Activated CD8-positive, alpha-beta memory T cell treated with anti-CD3 and anti-CD28 coated beads, Interleukin-2, amount 50 U/mL, for 48 hours (primary cell): Measurements from ENCODE around the gene LARP4B.

Experiments
- DNase-seq: peaks from one replicate; pipeline ENCODE4 v3.0.0-alpha.2; 2020

Gene LARP4B

GRCh38 chr10:923844-924523 is 7.5 kb downstream of the LARP4B start:
- DNase-seq = no peak

DNA sequence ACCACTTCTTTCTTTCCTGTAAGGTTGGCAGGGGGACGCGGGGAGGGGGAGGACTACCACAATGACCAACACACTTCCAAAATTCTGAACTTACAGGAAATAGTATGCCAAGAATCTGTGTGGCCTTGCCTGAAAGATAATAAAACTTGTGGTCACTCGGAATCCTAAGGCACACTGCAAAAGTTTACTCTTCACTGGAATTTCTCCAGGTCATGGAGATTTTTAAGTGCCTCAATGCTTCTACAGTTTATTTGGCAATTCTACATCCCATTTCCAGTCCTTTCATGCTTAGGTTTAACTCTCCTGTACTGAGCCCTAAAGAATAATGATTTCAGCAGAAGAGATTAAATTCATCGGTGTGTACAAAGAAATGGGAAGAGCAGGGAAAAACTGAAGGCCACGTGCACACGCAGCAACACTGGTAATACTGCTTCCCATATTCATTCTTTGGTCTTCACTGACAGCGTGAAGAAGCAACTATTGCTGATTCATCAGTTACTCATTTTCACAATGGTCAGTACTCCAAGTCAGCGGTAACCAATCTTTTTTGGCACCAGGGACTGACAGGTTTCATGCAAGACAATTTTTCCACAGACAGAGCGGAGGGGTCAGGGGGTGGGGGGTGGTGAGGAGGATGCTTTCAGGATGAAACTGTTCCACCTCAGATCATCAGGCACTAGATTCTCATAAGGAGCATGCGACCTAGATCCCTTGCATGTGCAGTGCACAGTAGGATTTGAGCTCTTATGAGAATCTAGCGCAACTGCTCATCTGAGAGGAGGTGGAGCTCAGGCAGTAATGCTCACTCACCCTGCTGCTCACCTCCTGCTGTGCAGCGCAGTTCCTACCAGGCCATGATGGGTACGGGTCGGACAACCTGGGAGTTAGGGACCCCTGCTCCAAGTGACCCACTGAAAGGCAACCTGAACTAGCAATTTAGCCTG is 9.8 kb downstream of the LARP4B start:
- DNase-seq = no peak

- no peak for DNase-seq
Observed at GRCh38 chr10:920450-920849, 11.1 kb downstream of the LARP4B start.

DNA sequence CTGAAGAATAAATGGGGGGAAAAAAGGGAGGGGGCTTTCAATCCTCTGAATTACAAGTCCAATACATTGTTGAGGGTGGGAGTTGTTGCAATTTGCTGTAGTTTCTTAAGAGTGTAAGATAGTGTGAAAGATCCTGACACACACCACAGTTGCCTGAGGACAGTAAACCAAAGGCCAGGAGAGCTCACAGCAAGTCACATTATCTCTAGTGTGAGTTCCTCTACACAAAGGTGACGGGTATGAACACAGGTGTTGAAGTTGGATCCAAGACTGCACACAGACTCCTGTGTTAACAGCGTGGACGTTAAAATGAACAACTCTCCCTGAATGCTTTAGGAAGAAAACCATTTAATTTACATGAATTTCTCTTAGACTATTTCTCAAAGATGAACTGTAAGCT is 12.0 kb downstream of the LARP4B start:
- DNase-seq = no peak

DNA sequence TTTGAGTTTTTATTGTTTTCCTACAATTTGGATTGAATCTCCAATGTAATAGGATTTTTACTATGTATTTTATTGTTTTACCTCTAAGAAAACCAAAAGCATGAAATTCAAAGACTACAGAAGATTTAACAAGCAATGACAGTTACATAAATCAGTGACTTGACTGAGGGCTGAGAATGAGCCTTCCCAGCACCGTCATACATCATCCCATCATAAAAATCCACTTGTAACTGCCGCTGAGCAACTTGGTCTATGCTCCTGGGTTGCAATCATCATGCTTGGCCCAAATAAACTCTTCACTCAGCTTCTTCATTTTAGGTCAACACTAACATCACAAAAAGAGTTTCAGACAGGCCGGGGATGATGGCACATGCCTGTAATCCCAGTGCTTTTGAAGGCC is 13.5 kb downstream of the LARP4B start:
- no peak for DNase-seq

- no peak for DNase-seq
Observed at GRCh38 chr10:917416-917720, 14.1 kb downstream of the LARP4B start.

GRCh38 chr10:916716-917415 is 14.6 kb downstream of the LARP4B start:
- DNase-seq = no peak

GRCh38 chr10:909831-910230 is 21.7 kb downstream of the LARP4B start:
- DNase-seq = no peak

DNA sequence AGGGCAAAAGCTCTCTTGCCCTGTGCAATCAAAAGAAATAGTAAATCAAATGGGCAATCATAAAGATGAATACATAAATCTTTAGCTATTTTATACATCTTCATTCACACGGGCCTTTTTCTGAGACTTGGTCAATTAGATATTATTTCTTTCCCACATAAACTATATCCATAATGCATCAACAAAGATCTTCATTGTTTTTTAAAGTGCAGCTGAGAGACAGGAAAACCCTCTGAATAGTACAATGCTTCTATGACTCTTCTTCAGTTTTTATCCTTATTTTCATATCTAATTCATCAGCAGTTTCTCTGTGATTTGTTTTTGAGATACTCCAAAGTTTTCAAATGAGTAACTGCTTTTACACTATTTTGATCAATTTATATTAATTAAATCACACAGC is 25.5 kb downstream of the LARP4B start:
- DNase-seq = no peak

GRCh38 chr10:905503-905902 is 26.0 kb downstream of the LARP4B start:
- DNase-seq = no peak

DNA sequence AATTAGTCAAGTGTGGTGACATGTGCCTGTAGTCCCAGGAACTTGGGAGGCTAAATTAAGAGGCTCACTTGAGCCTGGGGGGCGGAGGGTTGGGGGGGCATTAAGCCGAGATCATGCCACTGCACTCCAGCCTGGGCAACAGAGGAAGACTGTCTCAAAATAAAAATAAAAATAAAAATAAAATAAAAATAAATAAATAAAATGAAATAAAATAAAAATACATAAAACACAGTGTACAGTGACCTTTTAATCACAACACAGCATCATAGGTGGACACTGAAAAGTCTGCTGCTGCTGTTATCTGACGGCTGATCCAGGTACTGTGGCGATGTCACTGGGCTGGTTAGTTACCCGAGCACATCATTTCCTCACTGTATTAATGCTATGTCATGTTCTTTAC is 27.1 kb downstream of the LARP4B start:
- DNase-seq = no peak

GRCh38 chr10:898141-898540 is 33.4 kb downstream of the LARP4B start:
- DNase-seq = no peak

GRCh38 chr10:896982-897381 is 34.5 kb downstream of the LARP4B start:
- DNase-seq = no peak

- no peak for DNase-seq
Observed at GRCh38 chr10:895324-895723, 36.2 kb downstream of the LARP4B start.

- DNase-seq = no peak
Observed at GRCh38 chr10:878895-879294, 52.6 kb downstream of the LARP4B start.

DNA sequence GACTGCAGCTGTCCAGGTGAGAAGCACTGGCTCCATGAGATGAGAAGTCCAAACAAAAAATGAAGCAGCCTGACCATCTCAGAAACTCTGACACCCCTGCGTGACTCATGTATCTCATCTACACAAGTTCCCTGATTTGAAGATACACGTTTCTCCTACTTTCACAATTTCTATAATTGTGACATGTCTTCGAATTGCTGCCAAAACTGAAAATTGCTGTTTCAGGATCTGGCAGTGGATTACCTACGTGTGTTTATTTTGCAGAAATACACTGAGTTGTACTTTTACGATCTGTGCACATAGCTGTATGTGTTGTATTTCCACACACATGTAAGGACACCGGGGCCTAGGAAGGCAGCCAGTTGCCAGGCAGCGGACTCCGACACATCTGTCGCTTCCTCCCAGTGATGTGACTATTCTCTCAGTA is 53.2 kb downstream of the LARP4B start:
- no peak for DNase-seq

DNA sequence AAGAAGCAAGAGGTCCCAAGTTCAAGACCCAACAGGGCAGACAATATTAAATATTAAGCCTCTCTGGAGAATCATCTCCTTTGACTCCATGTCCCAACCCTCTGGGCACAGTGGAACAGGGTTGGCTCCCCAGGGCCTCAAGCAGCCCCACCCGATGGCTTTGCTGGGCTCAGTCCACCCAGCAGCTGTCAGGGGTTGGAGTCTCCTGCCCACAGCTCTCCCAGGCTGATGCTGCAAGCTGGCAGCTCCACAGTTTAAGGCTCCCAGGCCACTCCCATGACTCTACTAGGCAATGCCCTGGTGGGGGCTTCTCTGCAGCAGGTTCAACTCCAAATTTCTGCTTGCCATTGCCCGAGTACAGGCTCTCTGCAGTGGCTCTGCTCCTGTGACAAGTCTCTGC is 55.1 kb downstream of the LARP4B start:
- DNase-seq = no peak

DNA sequence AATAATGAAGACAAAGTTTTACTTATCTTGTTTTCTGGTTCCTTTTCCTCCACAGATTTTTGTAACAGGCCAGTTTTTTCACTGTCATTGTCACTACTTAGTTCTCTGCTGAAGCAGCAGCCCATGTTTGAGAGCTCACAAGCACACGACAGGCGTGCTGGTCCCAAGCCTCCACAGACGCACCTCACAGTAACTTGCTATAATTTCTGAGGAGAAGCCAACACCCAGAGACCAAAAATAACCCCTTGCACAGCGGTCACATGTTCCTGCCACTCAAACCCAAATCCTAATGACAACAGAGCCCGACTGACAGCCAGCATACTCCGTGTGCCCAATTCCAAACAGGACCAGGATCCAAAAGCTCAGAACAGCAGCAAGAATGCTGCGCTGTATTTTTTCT is 58.5 kb downstream of the LARP4B start:
- no peak for DNase-seq

DNA sequence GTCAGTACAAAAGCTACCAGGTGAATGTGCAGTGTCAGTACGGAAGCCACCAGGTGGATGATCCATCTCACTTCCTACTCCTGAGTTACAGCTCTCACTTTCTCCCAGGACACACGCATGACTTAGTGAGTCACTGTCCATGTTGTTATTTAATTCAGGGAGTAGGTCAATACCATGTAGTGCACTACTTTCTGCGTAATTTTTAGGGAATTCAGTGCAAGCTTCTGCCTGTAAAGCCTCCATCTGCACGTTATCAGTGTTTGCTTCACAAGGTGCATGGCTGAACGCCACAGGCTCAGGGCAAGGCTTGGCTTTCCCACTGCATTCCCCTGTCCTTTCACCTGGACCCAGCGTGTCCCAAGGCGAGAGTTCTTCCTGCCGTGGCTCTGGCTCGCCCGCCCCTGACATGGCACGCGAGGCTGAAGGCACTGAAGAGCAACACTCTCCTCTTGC is 59.5 kb downstream of the LARP4B start:
- DNase-seq = no peak

GRCh38 chr10:870564-871166 is 60.8 kb downstream of the LARP4B start:
- DNase-seq = no peak

- no peak for DNase-seq
Observed at GRCh38 chr10:869171-869570, 62.3 kb downstream of the LARP4B start.

GRCh38 chr10:867807-868206 is 63.7 kb downstream of the LARP4B start:
- no peak for DNase-seq

- DNase-seq = no peak
Observed at GRCh38 chr10:866577-866941, 64.9 kb downstream of the LARP4B start.
